Measurements from ENCODE around the gene ZNF813.

DNA sequence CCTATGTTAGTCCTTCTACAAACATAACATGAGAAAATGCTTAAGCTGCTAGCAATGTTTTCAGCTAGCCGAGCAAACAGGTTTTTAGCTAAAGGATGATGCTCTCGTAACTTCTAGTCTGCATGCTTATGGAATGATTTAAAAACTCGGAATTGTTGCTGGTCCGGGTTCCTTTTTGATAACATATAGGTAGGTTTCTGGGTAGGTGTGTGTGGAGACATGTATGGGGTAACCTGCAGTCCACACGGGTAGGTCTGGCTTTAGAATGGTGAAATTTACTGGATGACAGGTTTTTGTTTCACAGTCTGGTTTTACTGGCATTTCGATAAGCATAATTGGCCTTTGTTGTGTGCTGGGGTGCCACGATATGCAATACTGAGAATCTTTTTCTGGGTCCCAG is 4.4 kb downstream of the ZNF813 start:
- TF ChIP-seq, protein P1, sequence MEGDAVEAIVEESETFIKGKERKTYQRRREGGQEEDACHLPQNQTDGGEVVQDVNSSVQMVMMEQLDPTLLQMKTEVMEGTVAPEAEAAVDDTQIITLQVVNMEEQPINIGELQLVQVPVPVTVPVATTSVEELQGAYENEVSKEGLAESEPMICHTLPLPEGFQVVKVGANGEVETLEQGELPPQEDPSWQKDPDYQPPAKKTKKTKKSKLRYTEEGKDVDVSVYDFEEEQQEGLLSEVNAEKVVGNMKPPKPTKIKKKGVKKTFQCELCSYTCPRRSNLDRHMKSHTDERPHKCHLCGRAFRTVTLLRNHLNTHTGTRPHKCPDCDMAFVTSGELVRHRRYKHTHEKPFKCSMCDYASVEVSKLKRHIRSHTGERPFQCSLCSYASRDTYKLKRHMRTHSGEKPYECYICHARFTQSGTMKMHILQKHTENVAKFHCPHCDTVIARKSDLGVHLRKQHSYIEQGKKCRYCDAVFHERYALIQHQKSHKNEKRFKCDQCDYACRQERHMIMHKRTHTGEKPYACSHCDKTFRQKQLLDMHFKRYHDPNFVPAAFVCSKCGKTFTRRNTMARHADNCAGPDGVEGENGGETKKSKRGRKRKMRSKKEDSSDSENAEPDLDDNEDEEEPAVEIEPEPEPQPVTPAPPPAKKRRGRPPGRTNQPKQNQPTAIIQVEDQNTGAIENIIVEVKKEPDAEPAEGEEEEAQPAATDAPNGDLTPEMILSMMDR (IDR thresholded peaks at IDR 0.05), result no peak
- TF ChIP-seq EZH2 (IDR thresholded peaks at IDR 0.05; ENCODE audit: borderline replicate concordance, insufficient read depth, low read depth, low read length, poor library complexity, severe bottlenecking), result no peak

Measured in B cell (primary cell).